H1 (cell line): ENCODE measurements around the gene RBFOX1. TPM values are rescaled to one million over a fixed set of nuclear protein-coding genes. Genes with fewer than 3 reads are reported as not detected.

Source experiments
- CTCF ChIA-PET: fragments of 300-600 bp; sonication (Branson Sonifier 250); formaldehyde crosslinking; loops from one replicate; lab custom pipeline; 2021; ENCODE audit not compliant: partially characterized antibody; lab: Charles Lee
- POLR2A ChIA-PET: fragments of 300-600 bp; sonication (Branson Sonifier 250); formaldehyde crosslinking; loops from one replicate; lab custom pipeline; 2021; ENCODE audit warnings: inconsistent platforms; ENCODE audit not compliant: partially characterized antibody; lab: Charles Lee
- DNase-seq, 2 experiments: peaks; one replicate each; pipeline versions ENCODE4 v3.0.0 to v3.0.0-alpha.2; 2010 to 2022; ENCODE audit warnings: low spot score in 2 of 2, low read depth in 1 of 2, mixed read lengths in 1 of 2
- FAIRE-seq: peaks from 2 replicates; lab custom pipeline; 2011; peaks lifted over from hg19 to GRCh38; lab: Jason Lieb, UNC
- H2AFZ ChIP-seq: 2 replicates; pipeline ENCODE4 v1.8.1; 2012; ENCODE audit warnings: low read length, inconsistent platforms
- H2AK5ac ChIP-seq: 2 replicates; pipeline ENCODE4 v1.6.1; 2013; ENCODE audit warnings: low read depth, low read length
- H2BK120ac ChIP-seq: replicated peaks from 2 replicates; pipeline ENCODE3; 2013; ENCODE audit warnings: low read depth, low read length, inconsistent platforms
- H2BK12ac ChIP-seq: 2 replicates; pipeline ENCODE4 v1.6.1; 2013; ENCODE audit warnings: low read depth, low read length
- H2BK15ac ChIP-seq: 2 replicates; pipeline ENCODE4 v1.6.1; 2013; ENCODE audit warnings: low read length
- H2BK20ac ChIP-seq: 2 replicates; pipeline ENCODE4 v1.6.1; 2013; ENCODE audit warnings: low read length
- H2BK5ac ChIP-seq: 2 replicates; pipeline ENCODE4 v1.6.1; 2013; ENCODE audit warnings: low read depth, low read length
- H3K14ac ChIP-seq: 2 replicates; pipeline ENCODE4 v1.6.1; 2013; ENCODE audit warnings: inconsistent platforms; ENCODE audit not compliant: insufficient read length
- H3K18ac ChIP-seq: 2 replicates; pipeline ENCODE4 v1.6.1; 2013; ENCODE audit warnings: low read length; ENCODE audit errors: extremely low read depth
- H3K23ac ChIP-seq: 2 replicates; pipeline ENCODE4 v1.6.1; 2013; ENCODE audit warnings: inconsistent platforms; ENCODE audit not compliant: insufficient read length
- H3K23me2 ChIP-seq: 2 replicates; pipeline ENCODE4 v1.6.1; 2013; ENCODE audit warnings: low read depth, low read length
- H3K27ac ChIP-seq: 2 replicates; pipeline ENCODE4 v1.6.1; 2011; ENCODE audit warnings: low read depth, low read length, inconsistent platforms
- H3K27me3 ChIP-seq, 4 experiments: replicated peaks in 1 of 4; 1 replicate in 1 of 4; 2 replicates in 3 of 4; pipeline versions ENCODE4 v1.6.1 to v1.8.1; 2011 to 2013; ENCODE audit warnings: low read length in 3 of 4, mild to moderate bottlenecking in 3 of 4, inconsistent platforms in 2 of 4, mixed read lengths in 2 of 4, moderate library complexity in 1 of 4; ENCODE audit not compliant: control insufficient read depth in 3 of 4, insufficient read depth in 3 of 4; ENCODE audit errors: extremely low read depth in 1 of 4
- H3K36me3 ChIP-seq, 4 experiments: 2 replicates each; pipeline versions ENCODE4 v1.6.1 to v1.8.1; 2011 to 2013; ENCODE audit warnings: mild to moderate bottlenecking in 4 of 4, low read length in 3 of 4, moderate library complexity in 2 of 4, control low read depth in 1 of 4, inconsistent platforms in 1 of 4; ENCODE audit not compliant: insufficient read depth in 4 of 4, control insufficient read depth in 2 of 4
- H3K4ac ChIP-seq: replicated peaks from 2 replicates; pipeline ENCODE3; 2013; ENCODE audit warnings: low read length, low read depth, mixed read lengths, inconsistent platforms; ENCODE audit not compliant: insufficient read length
- H3K4me1 ChIP-seq, 4 experiments: replicated peaks in 1 of 4; 1 replicate in 1 of 4; 2 replicates in 3 of 4; pipeline versions ENCODE4 v1.6.1 to v1.8.1; 2011 to 2013; ENCODE audit warnings: low read length in 3 of 4, inconsistent platforms in 2 of 4, mixed read lengths in 1 of 4; ENCODE audit not compliant: insufficient read depth in 4 of 4, control insufficient read depth in 3 of 4
- H3K4me2 ChIP-seq, 2 experiments: 2 replicates each; pipeline versions ENCODE4 v1.6.1 to v1.8.1; 2011 to 2013; ENCODE audit warnings: low read depth in 2 of 2, low read length in 2 of 2, control low read depth in 1 of 2, inconsistent platforms in 1 of 2, mild to moderate bottlenecking in 1 of 2; ENCODE audit not compliant: insufficient read depth in 1 of 2
- H3K4me3 ChIP-seq, 4 experiments: fragments of 200-600, 300-600 bp in 1 of 4; sonication (generic), shearing (Covaris generic), sonication (Bioruptor Twin) in 1 of 4; 2 replicates each; pipeline versions ENCODE4 v1.5.1 to v1.8.1; 2011 to 2016; ENCODE audit warnings: low read length in 4 of 4, low read depth in 3 of 4, control low read depth in 2 of 4, inconsistent platforms in 2 of 4, mild to moderate bottlenecking in 2 of 4, mixed read lengths in 1 of 4, moderate library complexity in 1 of 4; ENCODE audit not compliant: insufficient read depth in 2 of 4; ENCODE audit errors: extremely low read depth in 1 of 4
- H3K56ac ChIP-seq: replicated peaks from 2 replicates; pipeline ENCODE3; 2013; ENCODE audit warnings: low read depth, mild to moderate bottlenecking, mixed read lengths, low read length, inconsistent platforms; ENCODE audit not compliant: insufficient read length
- H3K79me1 ChIP-seq: 2 replicates; pipeline ENCODE4 v1.6.1; 2013; ENCODE audit warnings: low read depth, low read length, control low read depth
- H3K79me2 ChIP-seq, 2 experiments: 2 replicates each; pipeline versions ENCODE4 v1.6.1 to v1.8.1; 2012 to 2013; ENCODE audit warnings: low read length in 2 of 2, mild to moderate bottlenecking in 2 of 2, inconsistent platforms in 1 of 2; ENCODE audit not compliant: insufficient read depth in 2 of 2, control insufficient read depth in 1 of 2
- H3K9ac ChIP-seq, 4 experiments: replicated peaks in 1 of 4; 1 replicate in 1 of 4; 2 replicates in 3 of 4; pipeline versions ENCODE4 v1.6.1 to v1.8.1; 2011 to 2013; ENCODE audit warnings: low read depth in 3 of 4, low read length in 3 of 4, control low read depth in 2 of 4, mild to moderate bottlenecking in 2 of 4, moderate library complexity in 2 of 4, inconsistent platforms in 1 of 4; ENCODE audit errors: extremely low read depth in 1 of 4
- H3K9me3 ChIP-seq, 2 experiments: 2 replicates each; pipeline versions ENCODE4 v1.6.1 to v1.8.1; 2012 to 2013; ENCODE audit warnings: mild to moderate bottlenecking in 2 of 2, moderate library complexity in 2 of 2, control low read depth in 1 of 2, inconsistent platforms in 1 of 2, low read depth in 1 of 2, low read length in 1 of 2, mixed read lengths in 1 of 2; ENCODE audit not compliant: insufficient read depth in 2 of 2
- H4K20me1 ChIP-seq, 2 experiments: replicated peaks in 1 of 2; 2 replicates each; pipeline versions ENCODE3 to v1.8.1; 2011 to 2013; ENCODE audit warnings: inconsistent platforms in 2 of 2, low read length in 2 of 2, mild to moderate bottlenecking in 1 of 2; ENCODE audit not compliant: insufficient read depth in 2 of 2, control insufficient read depth in 1 of 2
- H4K5ac ChIP-seq: 2 replicates; pipeline ENCODE4 v1.6.1; 2013; ENCODE audit warnings: low read length, low read depth, mixed read lengths, inconsistent platforms; ENCODE audit not compliant: insufficient read length
- H4K8ac ChIP-seq: 2 replicates; pipeline ENCODE4 v1.8.0; 2013; ENCODE audit warnings: mild to moderate bottlenecking, moderate library complexity, low read length, inconsistent platforms; ENCODE audit not compliant: insufficient read depth; ENCODE audit errors: extremely low read depth
- H4K91ac ChIP-seq: replicated peaks from 2 replicates; pipeline ENCODE3; 2013; ENCODE audit warnings: low read length, mixed read lengths, inconsistent platforms; ENCODE audit not compliant: insufficient read length
- ASH2L ChIP-seq: fragments of 200-600, 300-600 bp; sonication (generic); IDR thresholded peaks from one replicate; pipeline ENCODE4 v1.7.1; 2017; ENCODE audit warnings: low read length
- SP1 ChIP-seq: IDR thresholded peaks from 2 replicates; pipeline ENCODE4 v1.6.1; 2011; ENCODE audit warnings: low read depth, low read length
- TEAD4 ChIP-seq: IDR thresholded peaks from 2 replicates; pipeline ENCODE4 v1.6.1; 2012; ENCODE audit warnings: low read depth, low read length, inconsistent platforms, mixed read lengths
- WGBS, 2 experiments: shearing (Covaris generic) in 1 of 2; methylation state at CpG; one replicate each; pipeline versions ENCODE4 v1.1.6 to v1.1.7; 2013 to 2015; ENCODE audit warnings: low lambda C conversion rate in 2 of 2, mixed read lengths in 2 of 2, inconsistent platforms in 1 of 2, low coverage in 1 of 2, missing lambda C conversion rate in 1 of 2; ENCODE audit not compliant: insufficient replicate concordance in 2 of 2, insufficient coverage in 1 of 2, insufficient read length in 1 of 2; ENCODE audit errors: extremely low coverage in 1 of 2, missing lambda C conversion rate in 1 of 2; 5-methylcytosine and 5-hydroxymethylcytosine counted together
- polyA plus RNA-seq, 7 experiments: library from polyadenylated mRNA; depleted of rRNA in 3 of 7; stranded (reverse) in 5 of 7; unstranded in 2 of 7; fragments of >200 nt in 5 of 7; fragments of 200-250 nt in 2 of 7; gene quantifications; 1 replicate in 5 of 7; 2 replicates in 1 of 7; 4 replicates in 1 of 7; pipeline versions ENCODE4 v1.2.1 to v1.2.3, GENCODE V29; 2011 to 2013; ENCODE audit warnings: missing spikeins in 2 of 7, mixed read lengths in 2 of 7
- total RNA-seq: library from RNA; stranded (reverse); fragmentation: NEBNext Ultra II Directional; extraction: Animal tissue kit (Norgen Biotek cat#: 25700); gene quantifications from 2 replicates; pipeline ENCODE4 v1.2.1, GENCODE V29; 2021
- TF ChIP-seq, protein P1 (sequence below): IDR thresholded peaks from 2 replicates; pipeline ENCODE4 v1.6.1; 2011; ENCODE audit warnings: low read depth, mild to moderate bottlenecking, low read length; ENCODE audit not compliant: insufficient read depth

Gene RBFOX1
- total and polyA plus RNA-seq, 2 of the 8 experiments (the other 6 are each of a cell fraction or from before 2014, with no cell fraction given) = 1.7 to 2.8 TPM

DNA sequence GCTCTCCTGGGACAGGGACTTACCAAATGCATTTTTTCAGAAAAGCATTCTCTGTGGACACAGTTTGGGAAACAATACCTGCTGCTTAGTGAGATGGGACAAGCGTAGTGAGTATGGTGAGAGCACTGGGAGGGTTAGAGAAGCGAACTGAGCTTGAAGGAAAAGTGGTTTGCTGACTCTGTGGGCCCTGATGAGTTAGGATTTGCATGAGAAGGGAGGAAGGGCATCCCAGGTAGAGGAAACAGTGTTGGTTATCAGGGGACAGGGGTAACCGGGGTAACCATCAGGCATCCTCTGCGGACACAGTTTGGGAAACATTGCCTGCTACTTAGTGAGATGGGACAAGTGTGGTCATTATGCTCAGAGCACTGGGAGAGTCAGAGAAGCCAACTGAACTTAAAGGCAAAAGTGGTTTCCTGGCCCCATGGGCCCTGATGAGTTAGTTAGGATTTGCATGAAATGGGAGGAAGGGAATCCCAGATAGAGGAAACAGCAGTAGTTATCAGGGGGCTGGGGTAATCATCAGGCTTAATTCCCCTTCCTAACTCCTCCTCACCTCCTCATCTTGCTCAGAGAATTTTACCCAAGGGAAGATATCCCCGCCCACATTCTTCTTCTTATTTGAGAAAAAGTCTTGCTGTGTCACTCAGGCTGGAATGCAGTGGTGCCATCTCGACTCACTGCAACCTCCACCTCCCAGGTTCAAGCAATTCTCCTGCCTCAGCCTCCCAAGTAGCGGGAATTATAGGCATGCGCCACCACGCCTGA is 319.3 kb downstream of the RBFOX1 start:
- Histone ChIP-seq H3K27ac (no peak overlapping the region), H3K4me1 (peaks cover 3 to 14% (median 5%) of the 10 kb centered on the region in 4 experiments), H3K23me2 (no peaks in the 10 kb centered on the region), H3K23ac (no peak overlapping the region), H2BK15ac (no peak overlapping the region), H3K9me3 (no peaks in the 10 kb centered on the region), H2BK12ac (0 out of 2 replicates have a peak overlapping the region, but pooled peaks have one; percentile 0), H4K5ac (no peak overlapping the region), H2AFZ (no peak overlapping the region), H2AK5ac (no peak overlapping the region), H2BK20ac (no peak overlapping the region), H3K18ac (no peak overlapping the region), H4K91ac (no peak overlapping the region), H4K8ac (no peak overlapping the region), H3K4me2 (no peak overlapping the region), H3K79me1 (no peaks in the 10 kb centered on the region), H3K27me3 (no peaks in the 10 kb centered on the region), H3K36me3 (no peaks in the 10 kb centered on the region), H2BK120ac (no peak overlapping the region), H3K4ac (no peak overlapping the region), H4K20me1 (no peaks in the 10 kb centered on the region), H3K4me3 (no peak overlapping the region), H3K9ac (no peak overlapping the region; a peak in 1 of 7 replicates), H2BK5ac (no peak overlapping the region), H3K79me2 (no peaks in the 10 kb centered on the region), H3K14ac (no peak overlapping the region), H3K56ac (no peak overlapping the region)
- FAIRE-seq (peak; percentile 65), DNase-seq (no peak)
- POLR2A ChIA-PET = no interaction called here
- TF ChIP-seq TEAD4 (0 out of 2 replicates have a peak, but pooled peaks have one; percentile 13), ASH2L (peak; percentile 28), SP1 (0 out of 2 replicates have a peak, but pooled peaks have one; percentile 5)
- TF ChIP-seq, protein P1, sequence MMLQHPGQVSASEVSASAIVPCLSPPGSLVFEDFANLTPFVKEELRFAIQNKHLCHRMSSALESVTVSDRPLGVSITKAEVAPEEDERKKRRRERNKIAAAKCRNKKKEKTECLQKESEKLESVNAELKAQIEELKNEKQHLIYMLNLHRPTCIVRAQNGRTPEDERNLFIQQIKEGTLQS = no peak
- WGBS, 2 experiments = 80% methylated on average over 9 of the region's 9 CpGs; no CpG with 5 or more reads in 1 of the 2 experiments
- CTCF ChIA-PET = no interaction called here
